Right ventricle myocardium inferior (tissue), 1 donor: Measurements from ENCODE around the gene RGCC. TPM values are rescaled to one million over a fixed set of nuclear protein-coding genes. Genes with fewer than 3 reads are reported as not detected.
A peak's percentile ranks its signal among the peaks of the same experiment; 100 is the strongest.

Experiments
- ATAC-seq: fragments of 200-7000 bp; cut with Tn5 transposase; one replicate; pipeline ENCODE4 v1.9.1; 2020; ENCODE audit warnings: mild to moderate bottlenecking, moderate library complexity
- DNase-seq: peaks from one replicate; pipeline ENCODE4 v3.0.0; 2021; ENCODE audit errors: missing footprints
- intact Hi-C: fragments of 100-400 bp; cut with DNase I; formaldehyde crosslinking; loops from one replicate; pipeline ENCODE4 v1.11.0; 2022
- total RNA-seq: library from RNA; stranded (reverse); fragmentation: NEBNext Ultra II Directional; extraction: Animal tissue kit (Norgen Biotek cat#: 25700); gene quantifications from one replicate; pipeline ENCODE4 v1.2.1, GENCODE V29; 2021
- donor health status: DM: no; HTN: yes; CAD: no; lungs with severe emphysema.

RGCC gene
- total RNA-seq, 1 donor from 2014 or later, result 41.4 TPM

DNA sequence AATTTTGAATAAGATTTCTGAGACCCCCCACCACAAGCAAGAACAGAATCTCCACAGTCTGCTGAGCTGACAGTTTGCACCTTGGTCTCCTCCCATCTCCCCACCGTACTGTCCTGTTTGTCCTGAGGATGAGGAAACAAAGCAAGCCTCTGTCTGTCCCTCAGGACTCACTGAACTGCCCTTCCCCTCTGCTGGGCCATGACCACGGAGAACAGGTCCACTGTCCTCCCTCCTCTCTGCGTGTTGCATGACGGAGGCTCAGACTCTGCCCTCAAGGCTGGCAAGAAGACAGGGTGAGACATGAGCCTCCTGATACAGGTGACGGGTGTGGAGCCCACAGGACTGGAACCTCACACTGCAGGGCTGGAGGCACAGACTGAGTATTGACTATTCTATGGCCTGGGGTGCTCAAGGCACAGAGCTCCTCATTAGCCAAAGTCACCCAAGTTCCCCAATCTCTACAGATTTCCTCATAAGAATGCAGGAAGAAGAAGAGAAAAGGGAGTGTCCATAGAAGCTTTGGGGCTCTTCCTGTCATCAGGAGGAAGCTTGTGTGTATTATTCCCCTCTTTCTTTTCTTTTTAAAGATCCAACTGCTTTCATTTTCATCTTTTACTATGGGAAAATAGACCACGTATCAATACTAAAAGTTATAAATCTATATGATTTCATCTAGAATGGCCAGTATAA, 22.4 kb upstream of the RGCC start:
- intact Hi-C loops, result no loop called here
- no peak for ATAC-seq
- no peak for DNase-seq

DNA sequence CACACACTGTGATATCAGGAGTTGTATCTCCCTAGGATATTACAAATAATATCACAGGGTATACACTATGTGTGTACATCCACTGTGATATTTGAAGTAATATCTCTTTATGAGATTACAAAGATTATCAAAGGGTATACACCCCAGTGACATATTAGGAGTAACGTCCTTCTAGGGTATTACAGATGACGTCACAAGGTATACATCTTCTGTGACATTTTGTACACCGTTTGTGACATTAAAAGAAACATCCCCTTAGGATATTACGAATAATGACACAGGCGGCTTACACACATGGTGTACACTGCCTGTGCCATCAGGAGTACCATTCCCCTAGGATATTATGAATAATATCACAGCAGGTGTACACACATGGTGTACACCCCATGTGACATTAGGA, 13.4 kb upstream of the RGCC start:
- intact Hi-C loops, result no loop called here
- DNase-seq, result no peak
- ATAC-seq, result no peak

DNA sequence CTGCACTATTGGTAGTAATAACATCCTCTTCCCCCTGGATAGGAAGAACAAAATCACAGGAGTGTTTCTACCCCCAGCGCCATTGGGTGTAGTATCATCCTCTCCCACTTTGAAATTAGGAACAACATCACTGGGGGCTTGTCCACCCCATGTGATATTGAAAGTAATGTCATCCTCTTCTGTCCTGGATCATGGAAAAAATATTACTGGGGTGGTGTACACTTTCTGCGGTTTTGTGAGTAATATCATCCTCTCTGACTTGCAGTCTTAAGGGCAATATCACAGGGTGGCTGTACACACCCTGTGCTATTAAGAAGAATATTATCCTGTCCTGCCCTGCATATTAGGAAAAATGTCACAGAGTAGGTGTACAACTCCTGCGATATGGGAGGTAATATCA, 4.9 kb upstream of the RGCC start:
- DNase-seq, result no peak
- intact Hi-C loops, result no loop called here
- no peak for ATAC-seq

DNA sequence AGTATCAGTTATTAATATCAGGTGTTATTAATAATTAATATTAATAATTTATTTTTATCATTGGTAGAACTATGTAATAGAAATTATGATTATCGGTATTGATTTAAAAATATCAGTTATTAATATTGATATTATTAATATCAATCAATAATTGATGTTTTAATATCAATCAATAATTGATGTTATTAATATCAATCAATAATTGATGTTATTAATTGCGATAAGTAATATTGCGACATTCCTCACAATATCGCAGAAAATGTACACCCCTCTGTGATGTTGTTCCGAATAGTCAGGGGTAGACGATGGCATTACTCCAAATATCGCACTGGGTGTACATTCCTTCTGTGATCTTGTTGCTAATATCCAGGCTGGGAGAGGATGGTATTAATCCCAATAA, 3.7 kb upstream of the RGCC start:
- no peak for DNase-seq
- no peak for ATAC-seq
- intact Hi-C loops, result no loop called here

DNA sequence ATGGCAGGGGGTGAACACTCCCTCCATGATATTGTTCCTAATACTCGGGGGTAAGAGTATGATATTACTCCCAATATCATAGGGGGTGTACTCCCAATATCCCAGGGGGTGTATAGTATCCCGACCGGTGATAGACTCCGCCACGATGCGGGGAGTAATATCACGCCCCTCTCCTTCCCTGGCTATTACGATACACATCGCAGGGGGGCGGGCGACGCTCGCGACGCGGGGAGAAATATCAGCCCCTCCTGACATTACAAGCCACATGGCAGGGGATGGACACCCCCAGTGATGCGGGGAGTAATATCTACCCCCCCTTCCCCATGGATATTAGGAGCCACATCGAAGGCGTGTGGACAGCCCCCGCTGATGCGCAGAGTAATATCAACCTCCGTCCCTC, 3.2 kb upstream of the RGCC start:
- no peak for DNase-seq
- ATAC-seq, result no peak
- intact Hi-C loops, result no loop called here

DNA sequence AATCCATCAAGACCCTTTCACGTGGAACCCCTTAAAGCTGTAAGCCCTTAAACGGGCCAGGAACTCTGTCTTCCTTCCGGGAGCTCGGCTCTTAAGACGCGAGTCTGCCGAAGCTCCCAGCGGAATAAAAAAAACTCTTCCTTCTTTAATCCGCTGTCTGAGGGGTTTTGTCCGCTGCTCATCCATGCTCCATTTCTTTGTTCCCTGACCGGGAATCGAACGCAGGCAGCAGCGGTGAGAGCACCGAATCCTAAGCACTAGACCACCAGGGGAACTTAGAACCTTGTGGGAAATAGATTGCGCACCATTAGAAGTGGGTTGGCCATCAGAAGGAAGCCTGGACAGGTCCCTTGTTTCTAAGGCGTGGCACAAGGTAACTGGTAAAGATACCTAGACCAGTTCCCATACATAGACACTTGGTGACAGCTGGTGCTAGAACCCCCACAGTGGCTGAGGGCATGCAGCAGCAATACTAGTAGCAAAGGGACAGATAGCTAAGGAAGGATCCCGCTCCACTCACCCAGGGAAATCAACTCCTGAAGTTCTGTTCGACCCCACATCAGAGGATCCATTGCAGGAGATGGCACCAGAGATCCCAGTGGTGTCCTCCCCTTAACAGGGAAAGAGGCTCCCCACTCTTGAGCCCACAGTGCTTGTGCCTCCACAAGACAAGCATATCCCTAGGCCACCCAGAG, 1.5 kb upstream of the RGCC start:
- DNase-seq (no peak), ATAC-seq (no peak)
- intact Hi-C loops, result loop anchor here (5.0 kb wide), 2 partner anchors 91 to 196 kb away; no protein-coding TSS in a partner anchor

DNA sequence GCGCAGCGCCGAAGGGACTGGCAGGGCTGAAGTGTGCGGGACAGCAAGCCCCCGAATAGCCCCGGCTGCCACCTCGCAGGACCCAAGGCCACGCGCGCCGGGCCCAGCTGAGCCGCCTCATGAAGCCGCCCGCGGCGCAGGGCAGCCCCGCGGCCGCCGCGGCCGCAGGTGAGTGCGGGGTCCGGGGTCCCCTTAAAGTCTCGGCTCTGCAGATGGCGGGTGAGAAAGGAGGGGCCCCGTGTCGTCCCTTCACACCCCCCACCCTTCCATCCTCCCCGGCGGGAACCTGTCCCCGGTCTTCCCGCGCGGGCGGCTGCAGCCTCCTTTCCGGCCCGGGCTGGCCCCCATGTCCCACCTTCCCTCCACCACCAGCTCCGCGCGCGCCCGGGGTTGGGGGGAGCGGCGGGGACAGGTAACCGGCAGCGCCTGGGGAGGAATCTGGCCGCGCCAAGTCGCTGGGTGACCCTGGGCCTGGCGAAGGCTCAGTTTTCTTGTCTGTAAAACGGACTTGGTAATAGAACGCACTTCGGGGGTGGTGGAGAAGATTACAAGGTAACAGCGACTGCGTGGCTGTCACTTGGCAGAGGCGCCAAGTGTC, 338 bp downstream of the RGCC start:
- DNase-seq, result peak; percentile 73
- intact Hi-C loops, result loop anchor here (5.0 kb wide), 2 partner anchors 90 to 195 kb away; no protein-coding TSS in a partner anchor

DNA sequence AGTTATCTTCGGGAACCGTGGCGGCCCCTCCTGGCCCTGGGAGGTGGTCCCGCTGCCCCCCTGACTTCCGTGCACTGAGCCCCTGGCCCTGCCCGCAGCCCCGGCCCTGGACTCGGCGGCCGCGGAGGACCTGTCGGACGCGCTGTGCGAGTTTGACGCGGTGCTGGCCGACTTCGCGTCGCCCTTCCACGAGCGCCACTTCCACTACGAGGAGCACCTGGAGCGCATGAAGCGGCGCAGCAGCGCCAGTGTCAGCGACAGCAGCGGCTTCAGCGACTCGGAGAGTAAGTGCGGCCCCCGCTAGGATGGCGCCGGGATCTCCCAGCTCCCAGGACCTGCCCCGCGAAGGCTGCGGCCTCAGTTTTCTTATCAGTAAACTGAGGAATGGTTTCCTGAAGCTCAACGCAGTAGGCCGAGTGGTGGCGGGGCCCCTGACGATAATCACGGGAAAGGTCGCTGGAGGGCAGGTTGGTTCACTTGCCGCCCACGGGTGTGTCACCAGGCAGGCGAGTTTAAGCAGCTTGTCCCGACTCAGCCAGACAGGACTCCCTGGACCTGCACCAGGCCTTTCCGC, 924 bp downstream of the RGCC start:
- ATAC-seq, result peak; percentile 34
- DNase-seq, result peak; percentile 74
- intact Hi-C loops, result loop anchor here (5.0 kb wide), 2 partner anchors 89 to 194 kb away; no protein-coding TSS in a partner anchor

More for the DNA sequence above, 338 bp downstream of the RGCC start:
- ATAC-seq, result peak; percentile 8

DNA sequence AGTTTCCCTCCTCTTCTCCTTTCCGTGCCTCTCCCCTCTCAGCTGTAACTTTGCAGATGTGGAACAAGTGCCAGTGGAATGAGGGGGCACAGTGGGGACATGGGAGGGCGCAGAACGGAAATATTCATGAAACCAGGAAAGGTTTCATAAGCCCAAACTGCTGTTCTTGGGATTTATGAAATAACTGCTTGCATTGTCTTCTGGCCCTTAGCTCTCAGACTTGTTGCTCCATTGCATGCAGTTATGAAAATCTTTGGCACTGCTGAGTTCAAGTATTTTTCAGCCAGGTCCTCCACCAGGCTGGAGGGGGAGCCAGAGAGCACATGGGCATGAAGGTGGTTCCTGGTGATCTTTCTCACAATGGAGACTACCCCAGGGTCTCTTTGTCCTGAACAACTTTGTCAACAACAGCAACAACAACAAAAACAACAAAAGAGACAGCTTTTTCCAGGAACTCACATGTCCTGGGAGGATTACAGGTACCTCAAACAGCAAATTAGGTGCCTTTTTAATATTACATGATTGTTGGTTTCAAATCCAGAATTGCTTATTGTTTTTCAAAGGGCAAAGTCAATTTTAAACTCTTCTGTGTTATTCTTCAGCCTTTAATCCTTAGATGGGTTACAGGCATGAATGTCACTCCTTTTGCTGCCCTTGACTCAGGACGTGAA, 1.5 kb downstream of the RGCC start:
- intact Hi-C loops, result loop anchor here (5.0 kb wide), 2 partner anchors 88 to 193 kb away; no protein-coding TSS in a partner anchor
- ATAC-seq (no peak), DNase-seq (no peak)

DNA sequence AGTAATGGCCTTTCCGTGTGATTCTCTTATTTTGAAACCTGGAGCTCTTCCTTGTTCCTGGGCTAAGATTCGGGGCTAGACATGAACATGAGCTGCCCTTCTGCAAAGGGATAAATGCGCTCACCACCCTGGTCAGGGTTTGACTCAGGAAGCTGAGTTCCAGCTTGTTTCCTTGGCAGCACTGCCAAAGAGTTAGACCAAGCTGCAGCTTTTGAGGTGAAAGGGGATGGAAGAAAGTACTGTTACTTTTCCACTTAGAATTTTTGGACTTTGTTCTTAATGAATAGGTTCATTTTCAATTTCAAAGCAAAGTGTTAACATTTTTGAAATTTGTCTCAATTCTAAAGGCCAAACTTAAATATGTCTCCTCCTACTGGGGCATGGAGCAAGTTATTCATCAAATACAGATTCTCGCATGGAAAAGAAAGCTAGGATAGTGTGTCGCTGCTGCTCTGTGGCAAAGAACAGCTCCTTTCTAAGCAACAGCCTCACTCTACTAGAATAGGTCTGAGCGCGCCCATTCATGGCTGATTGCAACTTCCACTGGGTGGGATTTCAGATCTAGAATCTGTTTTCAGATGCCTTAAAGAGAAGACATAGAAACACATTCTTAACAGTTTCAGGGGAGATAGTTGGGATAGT, 2.2 kb downstream of the RGCC start:
- no peak for ATAC-seq
- no peak for DNase-seq
- intact Hi-C loops, result loop anchor here (5.0 kb wide), 2 partner anchors 88 to 193 kb away; no protein-coding TSS in a partner anchor

DNA sequence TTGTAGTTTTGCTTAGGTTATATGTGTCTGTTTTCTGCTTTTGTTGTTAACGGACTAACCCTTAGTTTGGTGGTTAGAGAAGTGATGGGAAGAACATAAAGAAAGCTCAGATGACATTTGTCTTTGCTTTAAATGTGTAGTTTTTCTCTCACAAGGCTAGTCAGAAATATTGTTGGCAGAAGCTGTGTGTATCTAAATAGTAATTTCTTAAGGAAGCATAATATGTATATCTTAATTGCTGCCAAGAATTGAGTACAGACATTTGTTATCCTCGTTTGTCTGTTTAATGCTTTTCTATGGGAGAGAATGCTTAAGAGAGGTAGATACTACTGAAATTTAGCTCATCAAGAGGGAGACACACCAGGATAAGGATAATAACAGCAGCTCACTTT, 2.7 kb downstream of the RGCC start:
- ATAC-seq, result no peak
- intact Hi-C loops, result no loop called here

DNA sequence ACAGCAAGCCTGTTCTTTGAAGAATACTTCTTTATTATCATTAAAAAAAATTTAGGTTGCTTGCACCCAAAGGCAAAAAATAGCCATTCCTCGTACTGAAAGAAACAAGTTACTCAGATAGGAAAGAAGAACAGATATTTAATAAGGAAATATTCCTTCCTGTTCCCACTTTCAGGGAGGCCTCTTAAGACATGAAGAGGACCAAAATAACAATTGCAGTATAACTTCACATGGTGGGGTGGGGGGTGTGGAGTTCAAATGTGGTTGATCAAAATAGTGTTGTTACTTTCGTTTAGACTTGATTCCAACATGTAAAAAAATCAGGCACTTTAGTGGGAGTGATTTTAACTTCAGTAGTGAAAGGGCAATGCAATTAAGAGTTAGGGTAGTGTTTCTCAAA, 3.6 kb downstream of the RGCC start:
- ATAC-seq (no peak), DNase-seq (no peak)
- intact Hi-C loops, result no loop called here

More for the DNA sequence above, 2.7 kb downstream of the RGCC start:
- no peak for DNase-seq

DNA sequence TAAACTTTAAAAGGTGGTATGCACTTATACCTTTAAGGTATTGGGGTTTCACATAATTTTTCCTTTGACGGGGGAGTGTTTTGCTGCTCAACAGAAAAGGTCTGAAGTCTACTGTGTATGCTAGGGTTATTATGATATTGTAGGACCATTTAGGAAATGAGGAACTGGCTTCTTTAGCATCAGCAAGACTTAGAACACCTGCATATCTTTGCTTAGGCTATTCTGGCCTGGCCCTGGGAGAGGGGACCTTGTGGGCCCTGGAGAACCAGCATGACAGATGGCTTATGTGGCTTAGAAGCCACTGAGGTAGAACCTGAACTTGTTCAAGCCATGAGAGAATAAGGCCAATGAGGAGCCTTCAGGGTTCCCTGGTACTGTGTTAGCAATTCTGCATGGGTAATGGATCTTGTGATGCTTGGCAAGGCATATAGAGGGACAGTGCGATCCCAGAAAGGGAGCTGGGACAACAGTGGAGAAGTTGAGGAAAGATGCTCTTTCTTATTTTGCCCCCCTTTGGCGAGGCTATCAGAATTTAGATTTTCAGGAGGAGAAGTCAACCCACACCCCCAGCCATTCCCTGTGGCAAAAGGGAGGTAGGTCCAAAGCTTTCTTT, 4.3 kb downstream of the RGCC start:
- DNase-seq, result no peak
- ATAC-seq, result no peak
- intact Hi-C loops, result no loop called here

DNA sequence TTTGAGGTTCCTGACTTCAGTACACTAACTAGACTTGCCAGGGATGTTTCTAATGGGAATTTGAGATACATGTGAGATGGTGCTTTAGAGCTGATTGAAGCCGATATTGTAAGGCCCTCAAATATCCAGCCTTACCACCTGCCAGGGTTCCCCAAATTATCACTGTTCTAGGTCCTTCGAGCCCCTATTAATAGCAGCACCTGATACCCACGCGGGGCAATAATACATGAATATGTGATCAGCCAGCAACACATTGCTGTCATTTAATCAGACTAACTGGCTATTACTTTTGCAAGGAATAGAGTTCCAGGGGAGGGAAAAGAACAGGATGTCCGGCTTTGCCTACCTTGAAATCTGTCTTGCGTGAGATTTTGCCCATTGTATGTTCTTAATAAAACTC, 5.1 kb downstream of the RGCC start:
- no peak for DNase-seq
- intact Hi-C loops, result no loop called here
- no peak for ATAC-seq

DNA sequence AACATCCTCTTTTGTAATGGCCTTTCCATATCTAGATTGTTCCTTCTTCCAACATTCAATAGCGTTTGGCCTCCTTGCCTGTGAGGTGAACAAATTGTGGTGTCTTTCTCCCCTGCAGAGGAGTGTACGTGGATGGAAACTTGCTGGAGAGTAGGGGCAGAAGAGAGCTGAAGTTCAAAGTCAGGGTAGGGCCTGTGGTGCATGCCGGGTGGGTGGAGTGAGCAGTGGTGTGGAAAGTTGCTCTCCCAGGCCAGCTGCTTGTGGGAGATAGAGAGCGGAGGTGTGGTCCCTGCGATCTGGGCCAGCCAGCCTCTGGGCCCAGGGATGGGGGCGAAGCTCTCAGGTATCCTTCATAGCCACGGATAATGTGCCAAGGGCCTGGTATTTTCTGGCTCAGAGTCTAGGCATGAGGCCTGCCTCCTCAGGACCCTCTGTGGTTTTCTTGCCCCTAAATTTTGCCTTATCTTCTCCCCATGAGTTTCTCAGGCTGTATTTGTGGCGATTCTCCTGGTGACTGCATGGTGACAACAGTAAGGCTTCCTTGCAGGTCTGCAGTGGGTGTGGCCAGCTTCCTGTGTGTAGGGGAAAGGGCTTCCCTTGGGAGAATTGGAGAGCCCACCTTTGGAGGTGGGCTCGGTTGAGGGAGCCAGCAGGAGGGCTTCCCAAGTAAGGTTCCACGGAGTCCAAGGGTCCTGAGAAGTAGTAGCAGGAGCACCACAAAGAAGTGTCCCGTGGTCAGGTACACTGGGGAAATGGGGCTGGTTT, 6.7 kb downstream of the RGCC start:
- ATAC-seq (no peak), DNase-seq (no peak)
- intact Hi-C loops, result no loop called here

DNA sequence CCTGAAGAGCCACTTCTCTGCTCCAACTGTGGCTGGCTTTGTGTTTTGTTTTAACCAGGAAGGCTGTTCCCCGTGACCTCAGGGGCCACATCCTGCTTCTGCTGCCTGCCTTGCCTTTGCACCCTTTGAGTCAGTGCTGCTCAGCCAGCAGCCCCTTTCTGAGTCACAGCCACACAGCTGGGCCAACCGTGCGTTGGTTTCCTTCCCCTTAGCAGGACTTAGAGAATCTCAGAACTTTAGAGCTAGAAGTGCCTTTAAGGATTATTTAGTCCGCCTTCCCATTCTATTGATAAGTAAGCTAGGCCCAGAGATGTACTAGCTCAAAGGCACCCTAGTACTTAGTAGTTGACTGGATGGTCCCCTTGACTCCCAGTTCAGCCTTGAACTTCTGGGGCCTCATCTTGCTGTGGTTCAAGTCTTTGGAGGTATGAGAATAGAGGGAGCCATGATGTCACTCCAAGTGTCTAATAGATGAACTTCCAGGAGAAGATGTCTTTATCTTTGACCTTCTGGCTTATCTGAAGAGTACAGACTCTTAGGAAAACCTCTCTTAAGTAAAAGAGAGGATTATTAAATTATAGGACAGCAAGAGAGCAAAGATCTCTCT, 8.0 kb downstream of the RGCC start:
- ATAC-seq (peak; percentile 65), DNase-seq (peak; percentile 76)
- intact Hi-C loops, result no loop called here

DNA sequence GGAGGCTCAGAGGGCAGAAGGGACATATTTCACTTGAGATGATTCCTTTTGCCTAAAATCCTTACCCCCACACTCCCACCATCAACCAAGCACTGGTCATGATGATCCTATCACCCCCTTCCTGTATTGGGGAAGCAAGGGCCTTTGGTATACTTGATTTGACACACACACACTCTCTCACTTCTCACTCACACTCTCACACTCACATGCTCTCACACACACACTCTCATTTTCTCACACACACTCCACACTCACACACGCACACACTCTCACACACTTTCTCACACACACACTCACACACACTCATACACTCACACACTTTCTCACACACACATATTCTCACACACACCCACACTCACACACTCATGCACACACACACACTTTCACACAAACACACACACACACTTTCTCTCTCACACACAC, 8.6 kb downstream of the RGCC start:
- ATAC-seq (no peak), DNase-seq (no peak)
- intact Hi-C loops, result no loop called here
